SK-N-SH (cell line): ENCODE results near the gene CEP131. TPM values are rescaled to one million over a fixed set of nuclear protein-coding genes. Genes with fewer than 3 reads are reported as not detected.

Experiments
- CTCF ChIA-PET: fragments of 300-600, 350-600 bp; formaldehyde crosslinking; extraction: SDS; loops from one replicate; lab custom pipeline; 2021; lab: Yijun Ruan, JAX
- POLR2A ChIA-PET: fragments of 350-600 bp; sonication (Branson Sonifier 250); formaldehyde crosslinking; extraction: SDS; loops from one replicate; lab custom pipeline; 2020; ENCODE audit warnings: antibody characterized with exemption, inconsistent platforms; lab: Yijun Ruan, JAX
- DNase-seq: peaks from one replicate; pipeline ENCODE4 v3.0.0; 2012
- H2AFZ ChIP-seq: fragments of 200-600 bp; sonication (generic); 2 replicates; pipeline ENCODE4 v1.8.1; 2016; ENCODE audit warnings: antibody characterized with exemption, mild to moderate bottlenecking, low read depth
- H3F3A ChIP-seq: fragments of 200-600 bp; sonication (generic); replicated peaks from 2 replicates; pipeline ENCODE3; 2016; ENCODE audit warnings: antibody characterized with exemption, mild to moderate bottlenecking; ENCODE audit not compliant: insufficient read depth
- H3K27ac ChIP-seq, 2 experiments: fragments of 200-500 bp in 1 of 2; fragments of 200-600 bp in 1 of 2; sonication (Bioruptor generic) in 1 of 2; sonication (generic), shearing (Covaris generic) in 1 of 2; 2 replicates each; pipeline versions ENCODE4 v1.5.1 to v1.6.1; 2014 to 2016; ENCODE audit warnings: low read depth in 2 of 2, inconsistent platforms in 1 of 2, low read length in 1 of 2, mild to moderate bottlenecking in 1 of 2, mixed read lengths in 1 of 2
- H3K27me3 ChIP-seq: fragments of 200-600 bp; sonication (generic), shearing (Covaris generic); 2 replicates; pipeline ENCODE4 v1.6.1; 2016; ENCODE audit warnings: mixed run types; ENCODE audit not compliant: insufficient read depth
- H3K36me3 ChIP-seq, 2 experiments: fragments of 200-500 bp in 1 of 2; fragments of 200-600 bp in 1 of 2; sonication (Bioruptor generic) in 1 of 2; sonication (generic) in 1 of 2; replicated peaks in 1 of 2; 2 replicates each; pipeline versions ENCODE3 to v1.5.1; 2014 to 2016; ENCODE audit warnings: low read length in 1 of 2, mild to moderate bottlenecking in 1 of 2; ENCODE audit not compliant: insufficient read depth in 2 of 2, control insufficient read depth in 1 of 2
- H3K4me1 ChIP-seq, 2 experiments: fragments of 200-500 bp in 1 of 2; fragments of 200-600 bp in 1 of 2; sonication (Bioruptor generic) in 1 of 2; sonication (generic), shearing (Covaris generic) in 1 of 2; 2 replicates each; pipeline versions ENCODE4 v1.5.1 to v1.6.1; 2014 to 2016; ENCODE audit warnings: low read depth in 1 of 2, low read length in 1 of 2, mixed run types in 1 of 2; ENCODE audit not compliant: insufficient read depth in 2 of 2, control insufficient read depth in 1 of 2
- H3K4me2 ChIP-seq: fragments of 200-600 bp; sonication (generic), shearing (Covaris generic); 2 replicates; pipeline ENCODE4 v1.6.1; 2017; ENCODE audit warnings: mixed run types
- H3K4me3 ChIP-seq, 2 experiments: fragments of 200-500 bp in 1 of 2; fragments of 200-600 bp in 1 of 2; sonication (Bioruptor generic) in 1 of 2; sonication (generic), shearing (Covaris generic) in 1 of 2; 2 replicates each; pipeline versions ENCODE4 v1.5.1 to v1.8.1; 2014 to 2016; ENCODE audit warnings: low read depth in 2 of 2, inconsistent platforms in 1 of 2, low read length in 1 of 2, mild to moderate bottlenecking in 1 of 2, mixed read lengths in 1 of 2, moderate library complexity in 1 of 2
- H3K79me2 ChIP-seq: fragments of 200-600 bp; sonication (generic); 2 replicates; pipeline ENCODE4 v1.8.1; 2017; ENCODE audit warnings: mild to moderate bottlenecking; ENCODE audit not compliant: insufficient read depth
- H3K9ac ChIP-seq: fragments of 200-600 bp; sonication (generic); 2 replicates; pipeline ENCODE4 v1.6.1; 2017; ENCODE audit warnings: mixed run types
- H3K9me2 ChIP-seq: fragments of 200-600 bp; sonication (generic); 2 replicates; pipeline ENCODE4 v1.6.1; 2017; ENCODE audit warnings: mixed run types
- H3K9me3 ChIP-seq: fragments of 200-600 bp; sonication (generic); 2 replicates; pipeline ENCODE4 v1.6.1; 2017; ENCODE audit warnings: mixed run types, mild to moderate bottlenecking, moderate library complexity
- H4K20me1 ChIP-seq: fragments of 200-600 bp; sonication (generic); 2 replicates; pipeline ENCODE4 v1.6.1; 2017; ENCODE audit warnings: mild to moderate bottlenecking, mixed run types; ENCODE audit not compliant: insufficient read depth
- CTCF ChIP-seq: fragments of 200-600 bp; sonication (generic); IDR thresholded peaks from 2 replicates; pipeline ENCODE4 v1.6.1; 2017; ENCODE audit warnings: antibody characterized with exemption, mild to moderate bottlenecking, moderate library complexity
- ELF1 ChIP-seq: IDR thresholded peaks from 2 replicates; pipeline ENCODE4 v1.4.0; 2012
- EZH2phosphoT487 ChIP-seq: fragments of 200-600 bp; sonication (generic); IDR thresholded peaks from 2 replicates; pipeline ENCODE4 v1.6.1; 2017; ENCODE audit warnings: low read depth, mixed run types, mild to moderate bottlenecking, antibody characterized with exemption, moderate library complexity, borderline replicate concordance
- GATA2 ChIP-seq: sonication (generic); formaldehyde crosslinking; IDR thresholded peaks from 2 replicates; pipeline ENCODE4 v1.5.0; 2020; ENCODE audit warnings: mild to moderate bottlenecking, missing genetic modification reagents
- IRF3 ChIP-seq: fragments of 150-350 bp; IDR thresholded peaks from 2 replicates; pipeline ENCODE4 v1.6.1; 2016; ENCODE audit warnings: mild to moderate bottlenecking, low read depth, low read length
- JUND ChIP-seq: IDR thresholded peaks from 2 replicates; pipeline ENCODE4 v1.4.0; 2012
- MXI1 ChIP-seq: IDR thresholded peaks from 2 replicates; pipeline ENCODE4 v1.6.1; 2012; ENCODE audit warnings: mild to moderate bottlenecking, low read depth, low read length, improper control_type of control experiment
- NRF1 ChIP-seq: IDR thresholded peaks from 2 replicates; pipeline ENCODE4 v1.6.1; 2012; ENCODE audit warnings: low read depth, mild to moderate bottlenecking, low read length
- RAD21 ChIP-seq: IDR thresholded peaks from 2 replicates; pipeline ENCODE4 v1.6.1; 2012; ENCODE audit warnings: mild to moderate bottlenecking, low read length
- RCOR1 ChIP-seq: fragments of 150-350 bp; IDR thresholded peaks from 2 replicates; pipeline ENCODE4 v1.6.1; 2017; ENCODE audit warnings: antibody characterized with exemption, low read length
- REST ChIP-seq: IDR thresholded peaks from 2 replicates; pipeline ENCODE4 v1.6.1; 2012; ENCODE audit warnings: mild to moderate bottlenecking, low read depth, low read length, moderate library complexity
- RFX5 ChIP-seq: IDR thresholded peaks from 2 replicates; pipeline ENCODE4 v1.6.1; 2012; ENCODE audit warnings: mild to moderate bottlenecking, improper control_type of control experiment, low read length
- RXRA ChIP-seq: IDR thresholded peaks from 2 replicates; pipeline ENCODE4 v1.4.0; 2012; ENCODE audit warnings: low read depth, mild to moderate bottlenecking, borderline replicate concordance
- TCF12 ChIP-seq: IDR thresholded peaks from 2 replicates; pipeline ENCODE4 v1.4.0; 2012
- WGBS: methylation state at CpG from one replicate; pipeline ENCODE4 v1.1.6; 2017; ENCODE audit warnings: low lambda C conversion rate; 5-methylcytosine and 5-hydroxymethylcytosine counted together
- polyA plus RNA-seq, 3 experiments: library from polyadenylated mRNA; depleted of rRNA; stranded (reverse); fragments of >200 nt; gene quantifications; 2 replicates each; pipeline ENCODE4 v1.2.3, GENCODE V29; 2012

CEP131 gene
- polyA plus RNA-seq, 1 of the 3 experiments (the other 2 are of a cell fraction) = 34.8 TPM

- POLR2A ChIA-PET = no interaction called here
- CTCF ChIA-PET = interaction anchor here (1.1 to 12.8 kb wide), 5 partner anchors 10 to 90 kb away, joined by 3 to 133 read pairs (median 3); no protein-coding TSS in a partner anchor
- no peak overlapping the region for H3K9ac ChIP-seq
- no peak overlapping the region for H2AFZ ChIP-seq
- TF ChIP-seq GATA2 (CRISPR knock-in tag) (no peak), CTCF (no peak), RCOR1 (no peak), REST (no peak), RAD21 (no peak), ELF1 (no peak), JUND (no peak), MXI1 (no peak)
- TF ChIP-seq, all 33 proteins: peak for 0
- Histone ChIP-seq H3K36me3 (peaks cover 0 to 46% of the 10 kb centered on the region in 2 experiments), H3K4me3 (no peak overlapping the region), H4K20me1 (no peaks in the 10 kb centered on the region), H3K27me3 (no peaks in the 10 kb centered on the region), H3K4me1 (peaks cover 0 to 7% of the 10 kb centered on the region in 2 experiments; a peak in 2 of 4 replicates), H3K9me2 (no peaks in the 10 kb centered on the region), H3K9me3 (no peaks in the 10 kb centered on the region), H3K4me2 (no peak overlapping the region), H3K27ac (no peak overlapping the region), H3K79me2 (peaks cover 17% of the 10 kb centered on the region; the same call in 1 of the 2 replicates), H3F3A (no peaks in the 10 kb centered on the region)
- DNase-seq = no peak
- 94% methylated on average over 16 of the region's 19 CpGs for WGBS
These were observed 10.0 kb upstream of the CEP131 start for GRCh38 chr17:81232616-81233241.

- Histone ChIP-seq H2AFZ (no peak overlapping the region), H3K27ac (no peak overlapping the region), H4K20me1 (no peaks in the 10 kb centered on the region), H3K27me3 (no peaks in the 10 kb centered on the region), H3K4me1 (no peaks in the 10 kb centered on the region; a peak in 1 of 4 replicates), H3K4me3 (no peak overlapping the region), H3K4me2 (no peak overlapping the region), H3K36me3 (peaks cover 0 to 46% of the 10 kb centered on the region in 2 experiments), H3K9me2 (no peaks in the 10 kb centered on the region), H3K9ac (no peak overlapping the region), H3K79me2 (peaks cover 10% of the 10 kb centered on the region; the same call in 1 of the 2 replicates), H3K9me3 (no peaks in the 10 kb centered on the region), H3F3A (no peaks in the 10 kb centered on the region)
- DNase-seq = no peak
- WGBS = 88% methylated on average over 19 of the region's 43 CpGs
- ChIA-PET CTCF (interaction anchor here (0.7 to 4.4 kb wide), 7 partner anchors 11 to 89 kb away, joined by 3 to 23 read pairs (median 3); no protein-coding TSS in a partner anchor), POLR2A (no interaction called here)
- TF ChIP-seq EZH2phosphoT487 = no peak
- no peak for TF ChIP-seq NRF1
- TF ChIP-seq RXRA = no peak
- no peak for TF ChIP-seq IRF3
- no peak for TF ChIP-seq REST
- TF ChIP-seq RFX5 = no peak
- TF ChIP-seq TCF12 = no peak
- TF ChIP-seq ELF1 = no peak
These were observed 9.2 kb upstream of the CEP131 start for GRCh38 chr17:81231766-81232581.
